Breast epithelium (tissue), 4 donors: ENCODE measurements around the gene ARHGEF19. TPM values are rescaled to one million over a fixed set of nuclear protein-coding genes. Genes with fewer than 3 reads are reported as not detected.

Source experiments
- DNase-seq, 2 donors: peaks; one replicate each; pipeline ENCODE4 v3.0.0-alpha.2; 2019; ENCODE audit warnings: low spot score in 2 of 2
- H3K27ac ChIP-seq, 2 donors: fragments of 200-600 bp; sonication (generic) in 1 of 2; one replicate each; pipeline ENCODE4 v1.5.1; 2016 to 2019; ENCODE audit warnings: mild to moderate bottlenecking in 1 of 2
- H3K27me3 ChIP-seq, 2 donors: fragments of 200-600 bp; sonication (generic) in 1 of 2; one replicate each; pipeline versions ENCODE4 v1.5.1 to v1.6.0; 2017 to 2019; ENCODE audit warnings: control low read depth in 1 of 2, mild to moderate bottlenecking in 1 of 2
- H3K36me3 ChIP-seq: fragments of 200-600 bp; one replicate; pipeline ENCODE4 v1.5.1; 2019
- H3K4me1 ChIP-seq, 2 donors: fragments of 200-600 bp; sonication (generic); one replicate each; pipeline ENCODE4 v1.5.1; 2016 to 2019; ENCODE audit warnings: control low read depth in 1 of 2
- H3K4me3 ChIP-seq, 3 donors: fragments of 200-600 bp; sonication (generic); 1 replicate in 2 of 3; 2 replicates in 1 of 3; pipeline ENCODE4 v1.5.1; 2016 to 2019; ENCODE audit warnings: mild to moderate bottlenecking in 3 of 3, moderate library complexity in 2 of 3
- H3K9me3 ChIP-seq, 2 donors: fragments of 200-600 bp; sonication (generic) in 1 of 2; one replicate each; pipeline ENCODE4 v1.5.1; 2016 to 2019; ENCODE audit warnings: control low read depth in 1 of 2
- CTCF ChIP-seq, 3 donors: fragments of 450-650 bp; IDR thresholded peaks; one replicate each; pipeline ENCODE4 v1.5.1; 2016 to 2017; ENCODE audit warnings: antibody characterized with exemption in 3 of 3, mild to moderate bottlenecking in 3 of 3, moderate library complexity in 3 of 3
- POLR2A ChIP-seq: fragments of 450-650 bp; IDR thresholded peaks from one replicate; pipeline ENCODE4 v1.6.1; 2016; ENCODE audit warnings: antibody characterized with exemption, mild to moderate bottlenecking, moderate library complexity
- POLR2AphosphoS5 ChIP-seq, 3 donors: sonication (generic); formaldehyde crosslinking; IDR thresholded peaks; one replicate each; pipeline ENCODE4 v1.6.1; 2017; ENCODE audit warnings: antibody characterized with exemption in 3 of 3
- intact Hi-C: fragments of 100-400 bp; cut with DNase I; formaldehyde crosslinking; loops from one replicate; pipeline ENCODE4 v1.15.1; 2023; ENCODE audit warnings: low total_unique reads
- total RNA-seq, 3 donors: library from RNA; depleted of rRNA; stranded (reverse); fragments of >200 nt; gene quantifications; one replicate each; pipeline ENCODE4 v1.1.0, GENCODE V29; 2016

ARHGEF19 gene
- total RNA-seq, 3 donors from 2014 or later: 7.5 to 18.0 (median 12.9) TPM

- no peak for DNase-seq
- TF ChIP-seq POLR2AphosphoS5 (IDR thresholded peaks at IDR 0.05) (no peak), POLR2A (no peak), CTCF (IDR thresholded peaks at IDR 0.05) (no peak)
- intact Hi-C loops: loop anchor here (5.0 to 10.0 kb wide), 2 partner anchors 671 to 1273 kb away; no protein-coding TSS in a partner anchor
- Histone ChIP-seq H3K27me3 (no peaks in the 10 kb centered on the region), H3K4me1 (peaks cover 0 to 8% of the 10 kb centered on the region in 2 donors), H3K36me3 (no peaks in the 10 kb centered on the region), H3K4me3 (no peak overlapping the region), H3K9me3 (no peaks in the 10 kb centered on the region), H3K27ac (peak overlapping the region; percentile 87 to 92)
Observed at GRCh38 chr1:16205334-16205671, 7.1 kb downstream of the ARHGEF19 start.

- intact Hi-C loops: loop anchor here (5.0 to 10.0 kb wide), 2 partner anchors 670 to 1272 kb away; no protein-coding TSS in a partner anchor
- H3K4me3 ChIP-seq: no peak overlapping the region
Observed at GRCh38 chr1:16204634-16205333, 7.7 kb downstream of the ARHGEF19 start.

GRCh38 chr1:16204216-16204615 lies 8.2 kb downstream of the ARHGEF19 start:
- TF ChIP-seq POLR2A: no peak
- TF ChIP-seq CTCF (IDR thresholded peaks at IDR 0.05): no peak
- intact Hi-C loops: loop anchor here (10.0 kb wide), 1 partner anchor 669 kb away; no protein-coding TSS in a partner anchor
- no peak for DNase-seq
- Histone ChIP-seq H3K9me3 (no peaks in the 10 kb centered on the region), H3K4me1 (no peaks in the 10 kb centered on the region), H3K4me3 (no peak overlapping the region), H3K36me3 (no peaks in the 10 kb centered on the region), H3K27me3 (no peaks in the 10 kb centered on the region), H3K27ac (no peak overlapping the region)

More at GRCh38 chr1:16204634-16205333, 7.7 kb downstream of the ARHGEF19 start:
- H3K4me1 ChIP-seq: peaks cover 0 to 4% of the 10 kb centered on the region in 2 donors
- no peaks in the 10 kb centered on the region for H3K27me3 ChIP-seq
- no peak for DNase-seq
- TF ChIP-seq POLR2AphosphoS5 (IDR thresholded peaks at IDR 0.05) (no peak), POLR2A (no peak), CTCF (IDR thresholded peaks at IDR 0.05) (peak in 1 of 3 donors; percentile 22)
- H3K27ac ChIP-seq: peak overlapping the region in 1 of 2 donors; percentile 92
- H3K36me3 ChIP-seq: no peaks in the 10 kb centered on the region
- H3K9me3 ChIP-seq: no peaks in the 10 kb centered on the region

DNA sequence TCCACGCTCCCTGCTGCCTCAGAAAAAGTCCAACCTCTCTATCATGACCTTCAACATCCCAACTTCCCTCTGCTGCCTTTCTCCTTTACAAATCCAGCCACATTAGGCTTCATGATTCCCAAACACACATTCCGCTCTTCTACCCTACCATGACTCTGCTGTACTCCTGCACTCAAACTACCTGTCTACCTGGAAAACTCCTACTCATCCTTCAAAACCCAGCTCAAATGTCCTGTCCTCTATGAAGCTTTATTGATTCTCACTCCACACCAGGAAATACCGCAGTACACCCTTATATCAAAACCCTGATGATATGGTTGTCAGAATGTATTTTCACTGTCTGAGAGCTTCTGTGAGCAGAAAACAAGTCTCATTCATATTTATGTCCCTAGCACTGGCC lies 8.9 kb downstream of the ARHGEF19 start:
- TF ChIP-seq CTCF (IDR thresholded peaks at IDR 0.05) (no peak), POLR2AphosphoS5 (IDR thresholded peaks at IDR 0.05) (no peak), POLR2A (no peak)
- H3K27ac ChIP-seq: no peak overlapping the region
- no peak for DNase-seq
- no peak overlapping the region for H3K4me3 ChIP-seq
- H3K36me3 ChIP-seq: no peaks in the 10 kb centered on the region
- H3K4me1 ChIP-seq: no peaks in the 10 kb centered on the region
- H3K27me3 ChIP-seq: no peaks in the 10 kb centered on the region
- no peaks in the 10 kb centered on the region for H3K9me3 ChIP-seq
- intact Hi-C loops: loop anchor here (10.0 kb wide), 1 partner anchor 669 kb away; no protein-coding TSS in a partner anchor
